ES-I3 (cell line): ENCODE data around the gene TLN1.

Source experiments
- H3K36me3 ChIP-seq: 2 replicates; pipeline ENCODE4 v1.6.1; 2013; ENCODE audit warnings: mild to moderate bottlenecking, low read length, control low read depth, moderate library complexity; ENCODE audit not compliant: insufficient read depth
- H3K4me1 ChIP-seq: 2 replicates; pipeline ENCODE4 v1.6.1; 2013; ENCODE audit warnings: mild to moderate bottlenecking, control low read depth, low read length; ENCODE audit not compliant: insufficient read depth
- H3K9ac ChIP-seq: 2 replicates; pipeline ENCODE4 v1.6.1; 2013; ENCODE audit warnings: low read depth, mild to moderate bottlenecking, low read length, moderate library complexity
- H3K9me3 ChIP-seq: 2 replicates; pipeline ENCODE4 v1.6.1; 2013; ENCODE audit warnings: mild to moderate bottlenecking, low read length, moderate library complexity; ENCODE audit not compliant: control insufficient read depth, insufficient read depth

TLN1 gene

GRCh38 chr9:35714123-35714522, 17.9 kb downstream of the TLN1 start:
- H3K4me1 ChIP-seq = peaks cover 3% of the 10 kb centered on the region; the same call in 1 of the 2 replicates
- H3K9ac ChIP-seq = no peak overlapping the region
- H3K36me3 ChIP-seq = peaks cover 44% of the 10 kb centered on the region
- H3K9me3 ChIP-seq = no peaks in the 10 kb centered on the region

GRCh38 chr9:35713578-35713977, 18.4 kb downstream of the TLN1 start:
- Histone ChIP-seq H3K9ac (no peak overlapping the region), H3K4me1 (peaks cover 3% of the 10 kb centered on the region; the same call in 1 of the 2 replicates), H3K36me3 (peaks cover 45% of the 10 kb centered on the region), H3K9me3 (no peaks in the 10 kb centered on the region)

- peaks cover 44% of the 10 kb centered on the region for H3K36me3 ChIP-seq
Observed at GRCh38 chr9:35712762-35713400, 19.1 kb downstream of the TLN1 start.

GRCh38 chr9:35711501-35712428, 20.2 kb downstream of the TLN1 start:
- H3K9ac ChIP-seq = no peak overlapping the region
- H3K9me3 ChIP-seq = no peaks in the 10 kb centered on the region
- H3K4me1 ChIP-seq = peaks cover 3% of the 10 kb centered on the region; the same call in 1 of the 2 replicates
- H3K36me3 ChIP-seq = peaks cover 45% of the 10 kb centered on the region

More at GRCh38 chr9:35712762-35713400, 19.1 kb downstream of the TLN1 start:
- no peaks in the 10 kb centered on the region for H3K9me3 ChIP-seq
- peaks cover 3% of the 10 kb centered on the region; the same call in 1 of the 2 replicates for H3K4me1 ChIP-seq
- no peak overlapping the region for H3K9ac ChIP-seq

GRCh38 chr9:35710818-35711500, 21.0 kb downstream of the TLN1 start:
- Histone ChIP-seq H3K36me3 (peaks cover 49% of the 10 kb centered on the region), H3K9me3 (no peaks in the 10 kb centered on the region), H3K9ac (no peak overlapping the region), H3K4me1 (peaks cover 3% of the 10 kb centered on the region; the same call in 1 of the 2 replicates)

- no peaks in the 10 kb centered on the region for H3K4me1 ChIP-seq
- H3K9ac ChIP-seq = no peak overlapping the region
- H3K9me3 ChIP-seq = no peaks in the 10 kb centered on the region
- peaks cover 53% of the 10 kb centered on the region for H3K36me3 ChIP-seq
Observed at GRCh38 chr9:35708146-35708545, 23.8 kb downstream of the TLN1 start.

- Histone ChIP-seq H3K36me3 (peaks cover 56% of the 10 kb centered on the region), H3K9ac (no peak overlapping the region)
Observed at GRCh38 chr9:35706951-35707350, 25.0 kb downstream of the TLN1 start.

GRCh38 chr9:35705836-35706430, 26.1 kb downstream of the TLN1 start:
- Histone ChIP-seq H3K36me3 (peaks cover 60% of the 10 kb centered on the region), H3K4me1 (no peaks in the 10 kb centered on the region), H3K9ac (no peak overlapping the region), H3K9me3 (no peaks in the 10 kb centered on the region)

More at GRCh38 chr9:35706951-35707350, 25.0 kb downstream of the TLN1 start:
- no peaks in the 10 kb centered on the region for H3K9me3 ChIP-seq
- H3K4me1 ChIP-seq = no peaks in the 10 kb centered on the region

GRCh38 chr9:35705372-35705771, 26.6 kb downstream of the TLN1 start:
- Histone ChIP-seq H3K9me3 (no peaks in the 10 kb centered on the region), H3K36me3 (peaks cover 61% of the 10 kb centered on the region), H3K9ac (no peak overlapping the region), H3K4me1 (no peaks in the 10 kb centered on the region)

- H3K9ac ChIP-seq = no peak overlapping the region
- H3K4me1 ChIP-seq = no peaks in the 10 kb centered on the region
- H3K36me3 ChIP-seq = peaks cover 64% of the 10 kb centered on the region
- H3K9me3 ChIP-seq = no peaks in the 10 kb centered on the region
Observed at GRCh38 chr9:35703906-35704672, 27.9 kb downstream of the TLN1 start.

- peaks cover 55% of the 10 kb centered on the region for H3K36me3 ChIP-seq
- H3K9ac ChIP-seq = no peak overlapping the region
- H3K4me1 ChIP-seq = no peaks in the 10 kb centered on the region
- no peaks in the 10 kb centered on the region for H3K9me3 ChIP-seq
Observed at GRCh38 chr9:35702696-35703095, 29.3 kb downstream of the TLN1 start.

- peaks cover 40% of the 10 kb centered on the region for H3K36me3 ChIP-seq
- no peaks in the 10 kb centered on the region for H3K9me3 ChIP-seq
- H3K4me1 ChIP-seq = no peaks in the 10 kb centered on the region
- no peak overlapping the region for H3K9ac ChIP-seq
Observed at GRCh38 chr9:35700942-35701341, 31.1 kb downstream of the TLN1 start.

- Histone ChIP-seq H3K36me3 (peaks cover 33% of the 10 kb centered on the region), H3K4me1 (no peaks in the 10 kb centered on the region), H3K9me3 (no peaks in the 10 kb centered on the region), H3K9ac (no peak overlapping the region)
Observed at GRCh38 chr9:35700031-35700430, 32.0 kb downstream of the TLN1 start.
